AG04450 (cell line): ENCODE results near the gene FOXN4. TPM values are rescaled to one million over a fixed set of nuclear protein-coding genes. Genes with fewer than 3 reads are reported as not detected.

Source experiments
- CTCF ChIA-PET: fragments of 300-600, 350-600 bp; formaldehyde crosslinking; extraction: SDS; loops from one replicate; lab custom pipeline; 2022; ENCODE audit warnings: antibody characterized with exemption, inconsistent platforms; lab: Charles Lee
- POLR2A ChIA-PET: fragments of 350-600 bp; formaldehyde crosslinking; extraction: SDS; loops from one replicate; lab custom pipeline; 2021; ENCODE audit warnings: antibody characterized with exemption, inconsistent platforms; lab: Yijun Ruan, JAX
- DNase-seq: peaks from one replicate; pipeline ENCODE4 v3.0.0-alpha.2; 2011; ENCODE audit warnings: low read depth, low spot score
- H3K27ac ChIP-seq: one replicate; pipeline ENCODE4 v1.5.1; 2012; ENCODE audit warnings: low read depth, low read length, control low read depth
- H3K27me3 ChIP-seq: one replicate; pipeline ENCODE4 v1.6.0; 2012; ENCODE audit warnings: low read length; ENCODE audit not compliant: control insufficient read depth, insufficient read depth
- H3K4me3 ChIP-seq: 2 replicates; pipeline ENCODE4 v1.5.1; 2011; ENCODE audit warnings: mild to moderate bottlenecking, low read depth, low read length, control low read depth
- H3K9me3 ChIP-seq: 2 replicates; pipeline ENCODE4 v1.5.1; 2012; ENCODE audit warnings: low read length; ENCODE audit not compliant: control insufficient read depth, insufficient read depth
- CTCF ChIP-seq: IDR thresholded peaks from 2 replicates; pipeline ENCODE4 v1.5.1; 2011; ENCODE audit warnings: low read depth, low read length, control low read depth, inconsistent platforms
- polyA plus RNA-seq: library from polyadenylated mRNA; depleted of rRNA; stranded (reverse); fragments of >200 nt; gene quantifications from 2 replicates; pipeline ENCODE4 v1.2.3, GENCODE V29; 2011; rRNA removed

The FOXN4 gene
- polyA plus RNA-seq, 1 experiment, result not detected

DNA sequence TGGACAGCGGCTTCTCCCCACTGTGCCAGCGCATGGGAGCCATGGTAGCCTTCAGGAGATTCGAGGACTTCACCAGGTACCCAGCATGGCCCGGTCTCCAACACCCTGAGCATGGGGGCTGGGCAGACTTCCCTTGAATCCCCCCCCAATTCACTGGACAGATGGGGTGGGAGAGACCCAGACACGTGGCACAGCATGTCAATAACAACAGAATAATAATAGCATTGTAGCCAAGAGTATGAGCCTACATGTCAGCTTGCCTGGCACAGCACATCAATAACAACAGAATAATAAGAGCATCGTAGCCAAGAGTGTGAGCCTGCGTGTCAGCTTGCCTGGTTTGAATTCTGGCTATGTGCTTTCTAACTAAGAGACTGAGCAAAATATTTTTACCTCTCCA is 76.4 kb downstream of the FOXN4 start:
- no peak overlapping the region for H3K4me3 ChIP-seq
- POLR2A ChIA-PET, result no interaction called here
- H3K9me3 ChIP-seq, result no peaks in the 10 kb centered on the region; the same call in 1 of the 2 replicates
- TF ChIP-seq CTCF, result no peak
- DNase-seq, result no peak
- CTCF ChIA-PET, result no interaction called here
- no peaks in the 10 kb centered on the region for H3K27me3 ChIP-seq
- H3K27ac ChIP-seq, result no peak overlapping the region

DNA sequence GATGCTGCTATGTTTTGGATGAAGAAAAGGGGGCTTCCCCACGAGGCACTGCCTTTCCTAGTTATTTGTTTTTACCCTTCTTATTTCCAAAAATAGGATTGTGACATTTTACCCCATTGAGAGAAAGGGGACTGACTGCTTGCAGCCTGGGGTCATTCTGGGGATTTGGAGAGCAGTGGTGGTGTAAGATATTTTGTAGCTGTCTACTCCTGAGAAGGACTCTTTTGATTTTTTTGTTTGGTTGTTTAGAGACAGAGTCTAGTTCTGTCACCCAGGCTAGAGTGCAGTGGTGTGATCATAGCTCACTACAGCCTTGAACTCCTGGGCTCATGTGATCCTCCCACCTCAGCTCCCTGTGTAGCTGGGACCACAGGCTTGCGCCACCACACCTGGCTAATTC is 78.9 kb downstream of the FOXN4 start:
- CTCF ChIA-PET, result no interaction called here
- DNase-seq, result no peak
- no peak for TF ChIP-seq CTCF
- Histone ChIP-seq H3K27ac (no peak overlapping the region), H3K4me3 (no peak overlapping the region), H3K27me3 (no peaks in the 10 kb centered on the region), H3K9me3 (no peaks in the 10 kb centered on the region; the same call in 1 of the 2 replicates)
- POLR2A ChIA-PET, result no interaction called here

DNA sequence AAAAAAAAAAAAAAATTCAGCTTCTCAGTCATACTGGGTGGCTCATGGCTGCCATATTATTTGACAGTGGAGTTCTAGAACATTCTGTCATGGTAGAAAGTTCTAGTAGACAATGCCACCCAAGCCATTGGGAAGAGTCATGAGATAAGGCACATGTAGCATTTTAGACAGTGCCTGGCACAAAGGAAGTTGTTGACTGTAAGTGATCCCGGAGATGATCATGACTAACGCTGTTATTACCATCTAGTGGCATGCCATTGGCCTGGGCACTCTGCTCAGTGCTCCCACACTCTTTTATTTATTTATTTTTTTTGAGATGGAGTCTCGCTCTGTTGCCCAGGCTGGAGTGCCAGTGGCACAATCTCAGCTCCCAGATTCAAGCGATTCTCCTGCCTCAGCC is 80.4 kb downstream of the FOXN4 start:
- no peak for DNase-seq
- H3K4me3 ChIP-seq, result no peak overlapping the region
- no peak for TF ChIP-seq CTCF
- ChIA-PET POLR2A (no interaction called here), CTCF (no interaction called here)
- H3K27me3 ChIP-seq, result no peaks in the 10 kb centered on the region
- H3K9me3 ChIP-seq, result no peaks in the 10 kb centered on the region; the same call in 1 of the 2 replicates
- H3K27ac ChIP-seq, result no peak overlapping the region

Other genes with a start within 250 kb of the FOXN4 start
- 13.2 and 14.6 TPM in 2 replicates for gene ALKBH2, start 215.8 kb downstream of the FOXN4 start, polyA plus RNA-seq
- gene UNG, start 211.7 kb downstream of the FOXN4 start, polyA plus RNA-seq, result 13.4 and 14.7 TPM in 2 replicates
- 2.8 and 3.2 TPM in 2 replicates for gene ACACB, start 192.7 kb downstream of the FOXN4 start, polyA plus RNA-seq
- gene MYO1H, start 38.6 kb upstream of the FOXN4 start, polyA plus RNA-seq, result not detected in 2 replicates
- gene KCTD10, start 168.0 kb upstream of the FOXN4 start, polyA plus RNA-seq, result 119 and 128 TPM in 2 replicates
- 40.5 and 42.8 TPM in 2 replicates for gene UBE3B, start 168.3 kb upstream of the FOXN4 start, polyA plus RNA-seq